Right lobe of liver (tissue), 6 donors: ENCODE measurements around the gene PSMC3IP. TPM values are rescaled to one million over a fixed set of nuclear protein-coding genes. Genes with fewer than 3 reads are reported as not detected.

Experiments used
- ATAC-seq, 4 donors: fragments of 200-7000 bp; cut with Tn5 transposase; one replicate each; pipeline ENCODE4 v1.9.1; 2020; ENCODE audit warnings: mild to moderate bottlenecking in 4 of 4, moderate library complexity in 4 of 4
- DNase-seq, 3 donors: peaks; one replicate each; pipeline ENCODE4 v3.0.0-alpha.2; 2020
- H3K27ac ChIP-seq, 3 donors: fragments of 200-600 bp; one replicate each; pipeline ENCODE4 v1.8.0; 2022
- H3K27me3 ChIP-seq, 2 donors: fragments of 200-600 bp; one replicate each; pipeline ENCODE4 v1.8.0; 2022
- H3K36me3 ChIP-seq, 4 donors: fragments of 200-600 bp; sonication (generic) in 1 of 4; one replicate each; pipeline versions ENCODE4 v1.5.1 to v1.8.0; 2017 to 2022; ENCODE audit warnings: control low read depth in 1 of 4
- H3K4me1 ChIP-seq, 4 donors: fragments of 200-600 bp; sonication (generic) in 1 of 4; one replicate each; pipeline versions ENCODE4 v1.5.1 to v1.8.0; 2017 to 2022; ENCODE audit warnings: control low read depth in 1 of 4
- H3K4me3 ChIP-seq, 3 donors: fragments of 200-600 bp; one replicate each; pipeline ENCODE4 v1.8.0; 2022
- H3K9me3 ChIP-seq, 4 donors: fragments of 200-600 bp; sonication (generic) in 1 of 4; one replicate each; pipeline versions ENCODE4 v1.5.1 to v1.8.0; 2017 to 2022; ENCODE audit warnings: control low read depth in 1 of 4
- CTCF ChIP-seq, 4 donors: fragments of 200-600 bp in 3 of 4; fragments of 450-650 bp in 1 of 4; IDR thresholded peaks; one replicate each; pipeline versions ENCODE4 v1.5.1 to v1.8.0; 2016 to 2022; ENCODE audit warnings: antibody characterized with exemption in 4 of 4, mild to moderate bottlenecking in 2 of 4
- POLR2A ChIP-seq: fragments of 450-650 bp; IDR thresholded peaks from one replicate; pipeline ENCODE4 v1.6.1; 2017; ENCODE audit warnings: antibody characterized with exemption, mild to moderate bottlenecking
- WGBS: methylation state at CpG from one replicate; pipeline ENCODE4 v1.1.6; 2018; ENCODE audit warnings: low coverage, low lambda C conversion rate; ENCODE audit not compliant: insufficient coverage; ENCODE audit errors: missing lambda C conversion rate; 5-methylcytosine and 5-hydroxymethylcytosine counted together
- intact Hi-C, 2 donors: fragments of 100-400 bp; cut with DNase I; formaldehyde crosslinking; loops; one replicate each; pipeline versions ENCODE4 v1.11.2 to v1.14.1; 2022
- total RNA-seq, 6 experiments: library from RNA; depleted of rRNA in 2 of 6; stranded (reverse); fragments of >200 nt in 2 of 6; fragmentation: NEBNext Ultra II Directional in 3 of 6; extraction: Animal tissue kit (Norgen Biotek cat#: 25700) in 3 of 6; gene quantifications; one replicate each; pipeline versions ENCODE4 v1.1.0 to v1.2.4, GENCODE V29; 2016 to 2023
- donor health status: DM: no; HTN: yes; CAD: no.
- donor health status: DM: no; HTN: no; CAD: no.
- donor health status: DM: no; HTN: no; CAD: no.
- donor health status: DM: no; HTN: yes; CAD: no.
- donor health status: DM: no; HTN: yes; CAD: no.

PSMC3IP gene
- total RNA-seq, 6 experiments from 2014 or later, result 0.26 to 2.4 (median 0.76) TPM

GRCh38 chr17:42563543-42563942, 14.0 kb downstream of the PSMC3IP start:
- no peak for TF ChIP-seq CTCF (IDR thresholded peaks at IDR 0.05)
- TF ChIP-seq POLR2A, result no peak
- peaks cover 0 to 13% (median 3%) of the 10 kb centered on the region in 4 donors for H3K36me3 ChIP-seq
- no CpG with 5 or more reads among the region's 1 CpG for WGBS
- H3K4me3 ChIP-seq, result peak overlapping the region; percentile 92 to 96 (median 94)
- no peaks in the 10 kb centered on the region for H3K27me3 ChIP-seq
- DNase-seq (no peak), ATAC-seq (peak in 1 of 4 donors; percentile 0)
- no peaks in the 10 kb centered on the region for H3K9me3 ChIP-seq
- intact Hi-C loops, result no loop called here
- H3K27ac ChIP-seq, result peak overlapping the region in 1 of 3 donors; percentile 82
- peaks cover 0 to 56% (median 28%) of the 10 kb centered on the region in 4 donors for H3K4me1 ChIP-seq

- intact Hi-C loops, result no loop called here
- 61% methylated on average over 2 of the region's 14 CpGs for WGBS
- DNase-seq, result no peak
Observed at GRCh38 chr17:42563143-42563509, 14.4 kb downstream of the PSMC3IP start.

GRCh38 chr17:42562388-42563142, 15.0 kb downstream of the PSMC3IP start:
- H3K9me3 ChIP-seq, result no peaks in the 10 kb centered on the region
- H3K4me1 ChIP-seq, result peaks cover 0 to 47% (median 23%) of the 10 kb centered on the region in 4 donors
- 2% methylated on average over 20 of the region's 48 CpGs for whole genome bisulfite sequencing
- no peaks in the 10 kb centered on the region for H3K27me3 ChIP-seq
- DNase-seq (peak in 1 of 3 donors; percentile 64), ATAC-seq (peak; percentile 4 to 13 (median 10))
- H3K27ac ChIP-seq, result peak overlapping the region; percentile 70 to 85 (median 82)
- peak overlapping the region; percentile 92 to 96 (median 94) for H3K4me3 ChIP-seq
- intact Hi-C loops, result no loop called here
- TF ChIP-seq CTCF (IDR thresholded peaks at IDR 0.05) (no peak), POLR2A (no peak)
- peaks cover 0 to 11% (median 2%) of the 10 kb centered on the region in 4 donors for H3K36me3 ChIP-seq

More at GRCh38 chr17:42563143-42563509, 14.4 kb downstream of the PSMC3IP start:
- Histone ChIP-seq H3K4me1 (peaks cover 0 to 52% (median 26%) of the 10 kb centered on the region in 4 donors), H3K9me3 (no peaks in the 10 kb centered on the region), H3K4me3 (peak overlapping the region; percentile 92 to 96 (median 94)), H3K27ac (peak overlapping the region; percentile 70 to 85 (median 82)), H3K36me3 (peaks cover 0 to 11% (median 2%) of the 10 kb centered on the region in 4 donors), H3K27me3 (no peaks in the 10 kb centered on the region)
- TF ChIP-seq CTCF (IDR thresholded peaks at IDR 0.05), result no peak
- ATAC-seq, result no peak

- peak within 1 kb of the TSS; percentile 92 to 96 (median 94) for H3K4me3 ChIP-seq
- DNase-seq (peak; percentile 95), ATAC-seq (peak; percentile 69 to 75 (median 74))
- peaks cover 0 to 47% (median 23%) of the 10 kb centered on the region in 4 donors for H3K4me1 ChIP-seq
- peaks cover 0 to 11% (median 2%) of the 10 kb centered on the region in 4 donors for H3K36me3 ChIP-seq
- TF ChIP-seq CTCF (IDR thresholded peaks at IDR 0.05) (no peak), POLR2A (peak; percentile 46)
- WGBS, result 0% methylated on average over 7 of the region's 26 CpGs
- H3K9me3 ChIP-seq, result no peaks in the 10 kb centered on the region
- peak within 1 kb of the TSS; percentile 70 to 85 (median 82) for H3K27ac ChIP-seq
- intact Hi-C loops, result no loop called here
- H3K27me3 ChIP-seq, result no peaks in the 10 kb centered on the region
Observed at GRCh38 chr17:42561897-42562387, 15.6 kb downstream of the PSMC3IP start, which contains the start of gene COASY. Gene COASY, plus strand, starts transcription at chr17:42562148. Its CDS starts 475 bp downstream, at chr17:42562623.
